Lung (tissue), 12 donors: ENCODE measurements around the gene CSF1R. TPM values are rescaled to one million over a fixed set of nuclear protein-coding genes. Genes with fewer than 3 reads are reported as not detected.

Experiments
- ATAC-seq: fragments of 200-7000 bp; cut with Tn5 transposase; one replicate; pipeline ENCODE4 v1.9.1; 2020; ENCODE audit warnings: moderate number of reproducible peaks; ENCODE audit not compliant: insufficient read depth, low FRiP score
- DNase-seq, 3 donors: peaks; one replicate each; pipeline ENCODE4 v3.0.0-alpha.2; 2013 to 2017
- H3K27ac ChIP-seq, 2 donors: one replicate each; pipeline ENCODE4 v1.5.1; 2013; ENCODE audit warnings: mild to moderate bottlenecking in 2 of 2, moderate library complexity in 2 of 2, control low read depth in 1 of 2, inconsistent platforms in 1 of 2, low read depth in 1 of 2, low read length in 1 of 2
- H3K27me3 ChIP-seq, 3 donors: one replicate each; pipeline ENCODE4 v1.5.1; 2013; ENCODE audit warnings: low read length in 2 of 3; ENCODE audit not compliant: control insufficient read depth in 3 of 3, insufficient read depth in 3 of 3
- H3K36me3 ChIP-seq, 4 donors: one replicate each; pipeline ENCODE4 v1.5.1; 2013; ENCODE audit warnings: low read length in 4 of 4, mild to moderate bottlenecking in 1 of 4, moderate library complexity in 1 of 4; ENCODE audit not compliant: control insufficient read depth in 4 of 4, insufficient read depth in 4 of 4
- H3K4me1 ChIP-seq, 5 donors: one replicate each; pipeline ENCODE4 v1.5.1; 2013; ENCODE audit warnings: low read length in 5 of 5, mild to moderate bottlenecking in 2 of 5, moderate library complexity in 1 of 5; ENCODE audit not compliant: control insufficient read depth in 5 of 5, insufficient read depth in 5 of 5
- H3K4me3 ChIP-seq: one replicate; pipeline ENCODE4 v1.5.1; 2013; ENCODE audit warnings: mild to moderate bottlenecking, control low read depth, moderate library complexity
- H3K9ac ChIP-seq, 2 donors: one replicate each; pipeline ENCODE4 v1.5.1; 2013; ENCODE audit warnings: low read length in 2 of 2, control low read depth in 1 of 2; ENCODE audit not compliant: insufficient read depth in 1 of 2
- H3K9me3 ChIP-seq, 4 donors: one replicate each; pipeline ENCODE4 v1.5.1; 2013; ENCODE audit warnings: low read length in 3 of 4, mild to moderate bottlenecking in 1 of 4, moderate library complexity in 1 of 4; ENCODE audit not compliant: control insufficient read depth in 4 of 4, insufficient read depth in 3 of 4
- WGBS, 2 donors: extraction: QIAGEN DNeasy Blood & Tissue Kit; methylation state at CpG; one replicate each; pipeline ENCODE4 v1.1.7; 2013; 5-methylcytosine and 5-hydroxymethylcytosine counted together
- polyA plus RNA-seq, 2 donors: library from polyadenylated mRNA; stranded (reverse); fragments of 200-250 nt; gene quantifications; one replicate each; pipeline ENCODE4 v1.2.1, GENCODE V29; 2013
- total RNA-seq, 2 donors: library from RNA; depleted of rRNA in 1 of 2; stranded (reverse); fragments of >200 nt in 1 of 2; gene quantifications; one replicate each; pipeline ENCODE4 v1.2.1, GENCODE V29; 2014 to 2021
- TF ChIP-seq, protein P1 (sequence below): IDR thresholded peaks from 2 replicates; pipeline ENCODE4 v1.5.1; 2012; ENCODE audit warnings: mild to moderate bottlenecking; ENCODE audit errors: control extremely low read depth, extremely low read depth
- donor health status: control.
- donor health status: control.
- donor health status: Bipolar disorder and iron deficiency.
- donor health status: healthy.
- donor health status: DM: yes; HTN: yes; CAD: no.

The CSF1R gene
- total and polyA plus RNA-seq, 4 donors = 13.0 to 65.0 (median 40.7) TPM

- no peak for ATAC-seq
- H3K36me3 ChIP-seq = peaks cover 0 to 70% (median 34%) of the 10 kb centered on the region in 4 donors
- no peak overlapping the region for H3K27ac ChIP-seq
- 89 to 98% methylated on average over 10 of the region's 10 CpGs for WGBS, 2 donors
- H3K4me1 ChIP-seq = peaks cover 0 to 7% (median 0%) of the 10 kb centered on the region in 5 donors
- TF ChIP-seq, protein P1, sequence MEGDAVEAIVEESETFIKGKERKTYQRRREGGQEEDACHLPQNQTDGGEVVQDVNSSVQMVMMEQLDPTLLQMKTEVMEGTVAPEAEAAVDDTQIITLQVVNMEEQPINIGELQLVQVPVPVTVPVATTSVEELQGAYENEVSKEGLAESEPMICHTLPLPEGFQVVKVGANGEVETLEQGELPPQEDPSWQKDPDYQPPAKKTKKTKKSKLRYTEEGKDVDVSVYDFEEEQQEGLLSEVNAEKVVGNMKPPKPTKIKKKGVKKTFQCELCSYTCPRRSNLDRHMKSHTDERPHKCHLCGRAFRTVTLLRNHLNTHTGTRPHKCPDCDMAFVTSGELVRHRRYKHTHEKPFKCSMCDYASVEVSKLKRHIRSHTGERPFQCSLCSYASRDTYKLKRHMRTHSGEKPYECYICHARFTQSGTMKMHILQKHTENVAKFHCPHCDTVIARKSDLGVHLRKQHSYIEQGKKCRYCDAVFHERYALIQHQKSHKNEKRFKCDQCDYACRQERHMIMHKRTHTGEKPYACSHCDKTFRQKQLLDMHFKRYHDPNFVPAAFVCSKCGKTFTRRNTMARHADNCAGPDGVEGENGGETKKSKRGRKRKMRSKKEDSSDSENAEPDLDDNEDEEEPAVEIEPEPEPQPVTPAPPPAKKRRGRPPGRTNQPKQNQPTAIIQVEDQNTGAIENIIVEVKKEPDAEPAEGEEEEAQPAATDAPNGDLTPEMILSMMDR = no peak
- H3K27me3 ChIP-seq = no peaks in the 10 kb centered on the region
- no peak overlapping the region for H3K9ac ChIP-seq
- no peak overlapping the region for H3K4me3 ChIP-seq
- no peaks in the 10 kb centered on the region for H3K9me3 ChIP-seq
- no peak for DNase-seq
These were observed 39.0 kb upstream of the CSF1R start for GRCh38 chr5:150125334-150125733.

- Histone ChIP-seq H3K9ac (no peak overlapping the region), H3K36me3 (peaks cover 0 to 69% (median 34%) of the 10 kb centered on the region in 4 donors), H3K4me1 (peaks cover 0 to 6% (median 0%) of the 10 kb centered on the region in 5 donors), H3K27ac (no peak overlapping the region), H3K27me3 (no peaks in the 10 kb centered on the region), H3K4me3 (no peak overlapping the region), H3K9me3 (no peaks in the 10 kb centered on the region)
- ATAC-seq (no peak), DNase-seq (no peak)
- WGBS, 2 donors = 78 to 85% methylated on average over 8 of the region's 8 CpGs
- TF ChIP-seq, protein P1 = no peak
These were observed 38.2 kb upstream of the CSF1R start for GRCh38 chr5:150124596-150124995.

GRCh38 chr5:150124111-150124557 is 37.8 kb upstream of the CSF1R start:
- H3K4me1 ChIP-seq = peaks cover 0 to 5% (median 0%) of the 10 kb centered on the region in 5 donors
- no peaks in the 10 kb centered on the region for H3K27me3 ChIP-seq
- peaks cover 0 to 64% (median 33%) of the 10 kb centered on the region in 4 donors for H3K36me3 ChIP-seq
- DNase-seq = no peak
- H3K27ac ChIP-seq = no peak overlapping the region
- no peaks in the 10 kb centered on the region for H3K9me3 ChIP-seq
- H3K4me3 ChIP-seq = no peak overlapping the region
- TF ChIP-seq, protein P1 = no peak
- 71 to 81% methylated on average over 11 of the region's 11 CpGs for WGBS, 2 donors
- no peak for ATAC-seq
- H3K9ac ChIP-seq = no peak overlapping the region

DNA sequence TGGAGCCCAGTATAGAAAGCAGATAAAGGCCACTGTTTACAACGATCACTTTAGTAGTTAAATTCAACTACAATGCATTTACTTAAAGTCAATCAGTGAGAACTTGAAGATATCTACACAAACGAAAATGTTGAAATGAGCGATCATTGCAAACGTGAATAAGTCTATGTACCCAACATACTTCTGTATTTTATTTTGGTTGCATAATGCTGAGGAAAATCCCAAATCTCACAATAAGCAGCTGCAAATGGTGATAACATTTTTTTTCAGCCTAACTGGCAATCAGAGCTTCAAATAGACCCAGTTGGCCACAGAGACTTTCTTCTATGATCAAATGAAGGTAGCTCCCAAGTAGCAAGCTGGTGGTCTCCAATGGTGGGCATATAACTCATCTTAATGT is 37.2 kb upstream of the CSF1R start:
- 37 to 52% methylated on average over 4 of the region's 4 CpGs for WGBS, 2 donors

More for the DNA sequence above, 37.2 kb upstream of the CSF1R start:
- TF ChIP-seq, protein P1 = no peak
- ATAC-seq (no peak), DNase-seq (no peak)
- H3K27me3 ChIP-seq = no peaks in the 10 kb centered on the region
- peaks cover 0 to 64% (median 33%) of the 10 kb centered on the region in 4 donors for H3K36me3 ChIP-seq
- no peak overlapping the region for H3K27ac ChIP-seq
- H3K9ac ChIP-seq = no peak overlapping the region
- H3K4me3 ChIP-seq = no peak overlapping the region
- no peaks in the 10 kb centered on the region for H3K9me3 ChIP-seq
- peaks cover 0 to 5% (median 0%) of the 10 kb centered on the region in 5 donors for H3K4me1 ChIP-seq
